ES-I3 (cell line): Measurements from ENCODE around the gene NFIA.

Experiments used
- H3K36me3 ChIP-seq: 2 replicates; pipeline ENCODE4 v1.6.1; 2013; ENCODE audit warnings: mild to moderate bottlenecking, low read length, control low read depth, moderate library complexity; ENCODE audit not compliant: insufficient read depth
- H3K4me1 ChIP-seq: 2 replicates; pipeline ENCODE4 v1.6.1; 2013; ENCODE audit warnings: mild to moderate bottlenecking, control low read depth, low read length; ENCODE audit not compliant: insufficient read depth
- H3K9ac ChIP-seq: 2 replicates; pipeline ENCODE4 v1.6.1; 2013; ENCODE audit warnings: low read depth, mild to moderate bottlenecking, low read length, moderate library complexity
- H3K9me3 ChIP-seq: 2 replicates; pipeline ENCODE4 v1.6.1; 2013; ENCODE audit warnings: mild to moderate bottlenecking, low read length, moderate library complexity; ENCODE audit not compliant: control insufficient read depth, insufficient read depth

The NFIA gene

GRCh38 chr1:61307422-61308142 lies 225.2 kb downstream of the NFIA start:
- no peaks in the 10 kb centered on the region for H3K36me3 ChIP-seq
- no peak overlapping the region for H3K9ac ChIP-seq
- no peaks in the 10 kb centered on the region for H3K4me1 ChIP-seq
- H3K9me3 ChIP-seq = no peaks in the 10 kb centered on the region

GRCh38 chr1:61310057-61310456 lies 227.7 kb downstream of the NFIA start:
- Histone ChIP-seq H3K36me3 (no peaks in the 10 kb centered on the region), H3K9ac (no peak overlapping the region), H3K4me1 (no peaks in the 10 kb centered on the region), H3K9me3 (no peaks in the 10 kb centered on the region)

- no peak overlapping the region for H3K9ac ChIP-seq
Observed at GRCh38 chr1:61310538-61310937, 228.2 kb downstream of the NFIA start.

GRCh38 chr1:61313906-61314422 lies 231.6 kb downstream of the NFIA start:
- no peaks in the 10 kb centered on the region for H3K9me3 ChIP-seq
- H3K36me3 ChIP-seq = no peaks in the 10 kb centered on the region
- H3K4me1 ChIP-seq = peaks cover 6% of the 10 kb centered on the region
- H3K9ac ChIP-seq = no peak overlapping the region

More at GRCh38 chr1:61310538-61310937, 228.2 kb downstream of the NFIA start:
- Histone ChIP-seq H3K4me1 (no peaks in the 10 kb centered on the region), H3K9me3 (no peaks in the 10 kb centered on the region), H3K36me3 (no peaks in the 10 kb centered on the region)

GRCh38 chr1:61315011-61315410 lies 232.7 kb downstream of the NFIA start:
- H3K9me3 ChIP-seq = no peaks in the 10 kb centered on the region
- no peaks in the 10 kb centered on the region for H3K36me3 ChIP-seq
- H3K4me1 ChIP-seq = peaks cover 13% of the 10 kb centered on the region
- no peak overlapping the region for H3K9ac ChIP-seq

- H3K4me1 ChIP-seq = peaks cover 21% of the 10 kb centered on the region
- no peaks in the 10 kb centered on the region for H3K36me3 ChIP-seq
- H3K9me3 ChIP-seq = no peaks in the 10 kb centered on the region
- H3K9ac ChIP-seq = no peak overlapping the region
Observed at GRCh38 chr1:61316493-61316892, 234.1 kb downstream of the NFIA start.

- Histone ChIP-seq H3K36me3 (no peaks in the 10 kb centered on the region), H3K9me3 (no peaks in the 10 kb centered on the region), H3K9ac (no peak overlapping the region), H3K4me1 (peaks cover 21% of the 10 kb centered on the region)
Observed at GRCh38 chr1:61318319-61319125, 236.2 kb downstream of the NFIA start.

GRCh38 chr1:61320575-61320974 lies 238.2 kb downstream of the NFIA start:
- Histone ChIP-seq H3K9me3 (no peaks in the 10 kb centered on the region), H3K36me3 (no peaks in the 10 kb centered on the region), H3K9ac (no peak overlapping the region), H3K4me1 (peaks cover 21% of the 10 kb centered on the region)

GRCh38 chr1:61322008-61322744 lies 239.8 kb downstream of the NFIA start:
- Histone ChIP-seq H3K36me3 (no peaks in the 10 kb centered on the region), H3K9ac (no peak overlapping the region), H3K4me1 (peaks cover 21% of the 10 kb centered on the region), H3K9me3 (no peaks in the 10 kb centered on the region)

GRCh38 chr1:61322769-61323168 lies 240.4 kb downstream of the NFIA start:
- H3K36me3 ChIP-seq = no peaks in the 10 kb centered on the region
- no peaks in the 10 kb centered on the region for H3K9me3 ChIP-seq
- H3K9ac ChIP-seq = no peak overlapping the region
- peaks cover 21% of the 10 kb centered on the region for H3K4me1 ChIP-seq

- Histone ChIP-seq H3K9me3 (no peaks in the 10 kb centered on the region), H3K4me1 (peaks cover 15% of the 10 kb centered on the region), H3K9ac (no peak overlapping the region), H3K36me3 (no peaks in the 10 kb centered on the region)
Observed at GRCh38 chr1:61323681-61324328, 241.4 kb downstream of the NFIA start.

- Histone ChIP-seq H3K9me3 (no peaks in the 10 kb centered on the region), H3K9ac (no peak overlapping the region), H3K4me1 (no peaks in the 10 kb centered on the region), H3K36me3 (no peaks in the 10 kb centered on the region)
Observed at GRCh38 chr1:61326713-61327112, 244.4 kb downstream of the NFIA start.

GRCh38 chr1:61327436-61327835 lies 245.1 kb downstream of the NFIA start:
- no peak overlapping the region for H3K9ac ChIP-seq
- H3K4me1 ChIP-seq = no peaks in the 10 kb centered on the region
- H3K9me3 ChIP-seq = no peaks in the 10 kb centered on the region
- H3K36me3 ChIP-seq = no peaks in the 10 kb centered on the region

- H3K9me3 ChIP-seq = no peaks in the 10 kb centered on the region
- no peak overlapping the region for H3K9ac ChIP-seq
- no peaks in the 10 kb centered on the region for H3K4me1 ChIP-seq
- no peaks in the 10 kb centered on the region for H3K36me3 ChIP-seq
Observed at GRCh38 chr1:61329556-61329955, 247.2 kb downstream of the NFIA start.
